HG02970 (cell line): ENCODE data around the gene HOXB4.
"Not testable (repeated sequence)": the region's sequence is repeated elsewhere in the genome, so short reads cannot be mapped to it uniquely, and the experiment has no call there.

Experiments used
- ATAC-seq: cut with Tn5 transposase; IDR thresholded peaks from one replicate; pipeline ENCODE4 v1.9.1; 2021; ENCODE audit warnings: mild to moderate bottlenecking, moderate library complexity, moderate number of reproducible peaks; ENCODE audit not compliant: unreplicated experiment, low FRiP score

The HOXB4 gene

DNA sequence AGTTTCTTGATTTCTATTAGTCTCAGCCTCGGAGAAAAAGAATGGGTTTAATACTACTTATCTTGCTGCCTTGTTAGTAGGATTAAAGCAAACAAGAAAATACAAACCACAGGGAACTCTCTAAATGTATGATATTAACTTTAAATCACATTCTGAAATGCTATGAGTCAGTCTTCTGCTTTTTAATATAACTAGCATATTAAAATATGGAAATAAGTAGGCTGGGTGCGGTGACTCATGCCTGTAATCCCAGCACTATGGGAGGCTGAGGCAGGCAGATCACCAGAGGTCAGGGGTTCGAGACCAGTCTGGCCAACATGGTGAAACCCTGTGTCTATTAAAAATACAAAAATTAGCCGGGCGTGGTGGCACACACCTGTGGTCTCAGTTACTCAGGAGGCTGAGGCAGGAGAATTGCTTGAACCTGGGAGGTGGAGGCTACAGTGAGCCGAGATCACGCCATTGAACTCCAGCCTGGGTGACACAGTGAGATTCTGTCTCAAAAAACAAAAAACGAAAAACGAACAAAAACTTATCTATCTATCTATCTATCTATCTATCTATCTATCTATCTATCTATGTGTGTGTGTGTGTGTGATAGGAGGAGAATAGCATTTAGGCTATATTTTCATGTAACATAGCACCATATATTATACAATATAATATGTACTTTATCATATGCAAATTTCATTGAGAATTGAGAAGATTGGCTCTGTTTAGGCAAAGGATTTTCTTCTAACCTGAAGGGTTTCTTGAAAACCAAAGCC, 42.2 kb downstream of the HOXB4 start:
- ATAC-seq, result not testable (repeated sequence)

DNA sequence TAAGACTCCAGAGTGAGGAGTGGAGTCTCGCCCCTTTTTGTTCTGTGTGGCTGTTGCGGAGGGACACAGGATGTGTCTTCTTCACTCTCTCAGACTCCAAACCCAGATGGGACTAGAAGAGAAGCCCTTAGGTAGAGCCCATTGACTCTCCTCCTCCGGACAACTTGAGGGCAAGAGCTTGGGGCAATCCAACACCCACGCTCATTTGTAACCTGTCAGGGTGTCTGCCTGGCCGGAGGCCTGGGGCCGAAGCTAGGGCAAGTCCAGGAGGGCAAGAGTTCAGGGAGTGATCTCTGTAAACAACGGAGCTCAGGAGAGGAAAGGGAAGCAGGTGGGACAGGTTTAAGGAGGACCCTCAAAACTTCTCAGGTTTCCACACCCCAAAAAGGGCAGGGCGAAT, 45.9 kb downstream of the HOXB4 start:
- no peak for ATAC-seq

GRCh38 chr17:48530887-48531272, 47.3 kb downstream of the HOXB4 start, which contains the start of gene HOXB1:
Gene HOXB1 (minus strand): TSS chr17:48531011. CDS start chr17:48530904, 107 bp downstream.
- no peak for ATAC-seq

GRCh38 chr17:48530208-48530886, 47.8 kb downstream of the HOXB4 start:
- no peak for ATAC-seq

GRCh38 chr17:48529683-48530009, 48.5 kb downstream of the HOXB4 start:
- ATAC-seq, result no peak

DNA sequence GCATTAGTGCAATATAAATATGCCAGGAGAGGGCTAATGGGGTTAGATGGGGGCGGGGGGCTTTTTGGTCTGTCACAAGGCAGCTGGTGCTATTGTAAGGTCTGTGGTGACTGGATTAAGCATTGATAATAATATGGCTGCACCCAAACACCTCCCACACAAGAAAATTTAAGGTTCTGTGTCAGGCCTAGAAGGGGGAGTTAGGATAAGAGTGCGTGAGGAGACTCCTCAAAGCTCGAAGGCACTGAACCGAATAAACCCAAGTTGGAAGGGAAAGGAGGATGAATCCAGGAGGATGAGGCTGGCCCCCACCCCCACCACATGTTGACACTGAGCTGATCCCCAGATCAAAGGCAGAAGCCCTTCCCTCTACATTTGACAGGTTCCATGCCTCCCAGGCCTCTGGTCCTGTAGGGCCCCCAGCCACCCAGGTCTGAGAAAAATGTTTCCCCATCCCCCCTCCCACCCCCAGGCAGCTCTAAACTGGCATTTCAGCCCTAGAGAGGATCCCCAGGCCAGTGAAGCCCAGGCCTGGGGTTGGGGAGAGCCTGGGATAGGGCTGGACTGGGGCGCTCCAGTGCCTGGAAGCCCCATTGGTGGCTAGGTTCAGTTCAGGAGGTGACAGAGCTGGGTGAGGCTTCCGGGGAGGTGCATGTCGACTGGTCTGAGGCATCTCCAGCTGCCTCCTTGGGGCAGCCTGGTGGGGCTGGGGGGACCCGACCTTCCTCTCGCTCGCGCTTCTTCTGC, 49.0 kb downstream of the HOXB4 start:
- ATAC-seq, result no peak

DNA sequence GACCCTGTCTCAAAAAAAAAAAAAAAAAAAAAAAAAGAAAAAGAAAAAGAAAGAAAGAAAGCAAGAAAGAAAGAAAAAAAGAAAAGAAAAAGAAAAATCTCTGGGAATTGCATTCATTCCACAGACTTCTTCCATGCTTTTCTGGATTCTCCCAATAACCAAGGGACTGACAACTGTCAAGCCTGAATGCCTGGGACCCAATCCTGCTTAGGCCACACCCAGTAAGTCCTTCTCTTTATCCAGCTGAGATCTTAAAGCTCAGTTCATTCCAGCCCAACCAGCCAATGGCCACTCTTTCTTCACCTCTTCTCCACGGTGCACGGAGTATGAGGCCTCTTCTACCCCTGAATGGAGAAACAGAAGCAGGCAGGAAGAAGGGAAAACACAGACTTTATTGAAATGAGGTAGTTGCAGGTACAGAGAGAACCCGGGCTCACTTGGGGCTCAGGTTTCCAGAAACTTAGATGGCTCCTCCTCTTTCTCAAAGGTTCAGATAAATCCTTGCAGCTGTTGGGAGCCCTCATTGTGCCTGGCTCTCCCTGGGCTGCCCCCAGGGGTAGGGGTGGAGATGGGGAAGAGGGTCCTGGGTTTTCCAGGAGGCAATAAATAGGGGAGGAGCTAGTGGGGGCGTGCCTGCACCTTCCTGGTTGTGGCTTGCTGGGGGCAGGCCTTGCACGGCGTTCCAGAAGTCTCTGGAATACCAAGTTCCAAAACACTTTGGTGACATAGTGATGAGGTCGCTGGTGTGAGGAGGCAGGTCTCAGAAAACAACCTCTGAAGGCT, 49.8 kb downstream of the HOXB4 start:
- ATAC-seq, result no peak

DNA sequence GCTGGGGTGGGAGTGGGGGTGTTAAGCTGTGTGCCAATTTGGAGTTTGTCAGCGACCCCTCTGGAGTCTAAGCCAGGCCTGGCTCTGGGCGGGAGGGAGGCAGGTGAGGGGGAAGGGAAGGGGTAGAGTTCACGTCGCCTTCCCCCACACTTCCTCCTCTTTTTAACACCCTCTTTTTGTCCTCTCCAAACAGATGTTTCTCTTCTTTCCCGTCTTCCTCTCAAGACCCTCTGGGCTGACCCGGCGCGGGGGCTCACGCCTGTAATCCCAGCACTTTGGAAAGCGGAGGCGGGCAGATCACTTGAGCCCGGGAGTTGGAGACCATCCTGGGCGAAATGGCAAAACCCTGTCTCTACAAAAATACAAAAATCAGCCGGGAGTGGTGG, 50.6 kb downstream of the HOXB4 start:
- ATAC-seq, result no peak

GRCh38 chr17:48526608-48527546, 51.3 kb downstream of the HOXB4 start:
- no peak for ATAC-seq
